C1 segment of cervical spinal cord (tissue), 14 donors: ENCODE measurements around the gene STK33.
"Not testable (repeated sequence)": the region's sequence is repeated elsewhere in the genome, so short reads cannot be mapped to it uniquely, and the experiment has no call there.

Source experiments
- DNase-seq, 14 donors: peaks; one replicate each; lab custom pipeline; 2025; lab: John Stamatoyannopoulos, UW

The STK33 gene

GRCh38 chr11:8543278-8543677, 50.8 kb downstream of the STK33 start:
- DNase-seq: no peak

- no peak for DNase-seq
These were observed 52.6 kb downstream of the STK33 start for GRCh38 chr11:8541448-8541847.

GRCh38 chr11:8533332-8533731, 60.7 kb downstream of the STK33 start:
- no peak for DNase-seq

- DNase-seq: no peak
These were observed 61.6 kb downstream of the STK33 start for GRCh38 chr11:8532475-8532874.

GRCh38 chr11:8531982-8532381, 62.0 kb downstream of the STK33 start:
- no peak for DNase-seq

GRCh38 chr11:8531312-8531711, 62.7 kb downstream of the STK33 start:
- no peak for DNase-seq

GRCh38 chr11:8527939-8528338, 66.1 kb downstream of the STK33 start:
- DNase-seq: no peak

GRCh38 chr11:8523396-8523795, 70.6 kb downstream of the STK33 start:
- no peak for DNase-seq

- DNase-seq: no peak
These were observed 81.5 kb downstream of the STK33 start for GRCh38 chr11:8512547-8512946.

- no peak for DNase-seq
These were observed 90.1 kb downstream of the STK33 start for GRCh38 chr11:8503910-8504364.

- no peak for DNase-seq
These were observed 92.2 kb downstream of the STK33 start for GRCh38 chr11:8501836-8502235.

GRCh38 chr11:8488395-8488794, 105.6 kb downstream of the STK33 start:
- DNase-seq: no peak

- no peak for DNase-seq
These were observed 106.8 kb downstream of the STK33 start for GRCh38 chr11:8487261-8487660.

- DNase-seq: no peak
These were observed 109.8 kb downstream of the STK33 start for GRCh38 chr11:8484251-8484650.

- no peak for DNase-seq
These were observed 113.2 kb downstream of the STK33 start for GRCh38 chr11:8480858-8481257.

- DNase-seq: no peak
These were observed 116.3 kb downstream of the STK33 start for GRCh38 chr11:8477680-8478079.

GRCh38 chr11:8477151-8477550, 116.9 kb downstream of the STK33 start:
- no peak for DNase-seq

- DNase-seq: not testable (repeated sequence)
These were observed 126.2 kb downstream of the STK33 start for GRCh38 chr11:8467806-8468205.

GRCh38 chr11:8467356-8467755, 126.7 kb downstream of the STK33 start:
- not testable (repeated sequence) for DNase-seq

- not testable (repeated sequence) for DNase-seq
These were observed 127.1 kb downstream of the STK33 start for GRCh38 chr11:8466884-8467283.

GRCh38 chr11:8459711-8460399, 134.2 kb downstream of the STK33 start:
- no peak for DNase-seq

GRCh38 chr11:8442301-8442700, 151.7 kb downstream of the STK33 start:
- DNase-seq: no peak

- no peak for DNase-seq
These were observed 153.4 kb downstream of the STK33 start for GRCh38 chr11:8440649-8441048.

GRCh38 chr11:8429483-8429882, 164.5 kb downstream of the STK33 start:
- DNase-seq: no peak
